ENCODE results near the gene PLA2G2F. TPM values are rescaled to one million over a fixed set of nuclear protein-coding genes. Genes with fewer than 3 reads are reported as not detected.

The PLA2G2F gene
- total RNA-seq, 4 donors from 2014 or later: 0.32 TPM; not detected in 3

- peaks cover 0 to 18% (median 3%) of the 10 kb centered on the region in 4 donors for H3K4me1 ChIP-seq
- in situ Hi-C loops (cut with MboI; ENCODE audit: low pct_ligation_motif_present in 1 of 4, low pct_unique_long_range_greater_than_20kb in 1 of 4, low sequenced_read_pairs in 3 of 4): loop anchor here in 1 of 4 donors (25.0 kb wide), 1 partner anchor 263 kb away; the partner anchor contains the start of gene PLA2G2E
- no peaks in the 10 kb centered on the region for H3K36me3 ChIP-seq
- H3K9me3 ChIP-seq: no peaks in the 10 kb centered on the region
- DNase-seq: no peak
- H3K4me3 ChIP-seq: no peak overlapping the region
- TF ChIP-seq POLR2AphosphoS5 (IDR thresholded peaks at IDR 0.05) (no peak), CTCF (IDR thresholded peaks at IDR 0.05) (no peak), EP300 (IDR thresholded peaks at IDR 0.05; ENCODE audit: low read depth) (no peak), POLR2A (IDR thresholded peaks at IDR 0.05) (no peak)
- WGBS, 2 donors (ENCODE audit: low coverage in 1 of 2): 46 to 67% methylated on average over 4 to 9 of the region's 9 CpGs
- H3K27me3 ChIP-seq: no peaks in the 10 kb centered on the region
- intact Hi-C loops (cut with DNase I; ENCODE audit: low total_unique reads): no loop called here
- peak overlapping the region in 2 of 4 donors; percentile 8 to 27 for H3K27ac ChIP-seq
Observed at GRCh38 chr1:20174937-20175666, 36.0 kb downstream of the PLA2G2F start.

DNA sequence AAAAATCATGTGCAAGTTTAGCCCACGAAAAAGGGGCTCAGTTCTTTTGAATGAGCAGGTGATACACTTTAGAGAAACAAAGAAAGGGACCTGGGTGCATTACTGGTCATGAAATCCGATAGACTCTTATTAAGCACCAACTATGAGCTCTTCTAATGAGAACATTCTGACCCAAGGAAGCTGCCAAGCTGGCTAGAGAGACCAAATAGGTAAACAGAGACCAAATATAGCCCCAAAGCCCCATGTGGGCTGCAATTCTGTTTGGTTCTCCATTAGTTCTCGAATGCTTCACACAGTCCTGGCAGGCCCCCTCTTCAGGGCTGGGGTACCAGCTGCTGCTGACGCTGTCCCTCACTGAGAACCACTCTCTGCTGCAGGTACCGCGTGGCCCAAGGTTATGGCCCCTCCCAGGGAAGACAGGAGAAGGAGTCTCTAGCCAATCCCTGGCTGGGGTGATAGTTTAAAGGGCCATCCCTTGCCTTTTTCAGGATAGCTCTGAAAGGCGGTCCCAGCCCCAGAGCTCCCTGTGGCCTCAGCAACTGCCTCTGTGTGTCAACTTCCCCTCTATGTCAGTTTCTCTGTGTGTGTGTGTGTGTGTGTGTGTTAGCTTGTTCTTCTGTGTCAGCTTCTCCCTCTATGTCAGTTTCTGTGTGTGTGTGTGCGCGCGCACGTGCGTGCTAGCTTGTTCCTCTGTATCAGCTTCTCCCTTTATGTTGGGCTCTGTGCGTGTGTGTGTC lies 39.7 kb downstream of the PLA2G2F start:
- WGBS, 2 donors (ENCODE audit: low coverage in 1 of 2): 80 to 100% methylated on average over 2 to 13 of the region's 13 CpGs
- Histone ChIP-seq H3K36me3 (no peaks in the 10 kb centered on the region), H3K4me3 (no peak overlapping the region), H3K27ac (peak overlapping the region; percentile 40 to 60 (median 52)), H3K27me3 (no peaks in the 10 kb centered on the region), H3K9me3 (no peaks in the 10 kb centered on the region), H3K4me1 (peaks cover 6 to 14% (median 13%) of the 10 kb centered on the region in 4 donors)
- intact Hi-C loops (cut with DNase I; ENCODE audit: low total_unique reads): no loop called here
- no peak for TF ChIP-seq POLR2AphosphoS5 (IDR thresholded peaks at IDR 0.05)
- TF ChIP-seq CTCF (IDR thresholded peaks at IDR 0.05): no peak
- TF ChIP-seq POLR2A (IDR thresholded peaks at IDR 0.05): no peak
- no peak for TF ChIP-seq EP300 (IDR thresholded peaks at IDR 0.05; ENCODE audit: low read depth)
- DNase-seq: no peak
- in situ Hi-C loops (cut with MboI; ENCODE audit: low pct_ligation_motif_present in 1 of 4, low pct_unique_long_range_greater_than_20kb in 1 of 4, low sequenced_read_pairs in 3 of 4): no loop called here

DNA sequence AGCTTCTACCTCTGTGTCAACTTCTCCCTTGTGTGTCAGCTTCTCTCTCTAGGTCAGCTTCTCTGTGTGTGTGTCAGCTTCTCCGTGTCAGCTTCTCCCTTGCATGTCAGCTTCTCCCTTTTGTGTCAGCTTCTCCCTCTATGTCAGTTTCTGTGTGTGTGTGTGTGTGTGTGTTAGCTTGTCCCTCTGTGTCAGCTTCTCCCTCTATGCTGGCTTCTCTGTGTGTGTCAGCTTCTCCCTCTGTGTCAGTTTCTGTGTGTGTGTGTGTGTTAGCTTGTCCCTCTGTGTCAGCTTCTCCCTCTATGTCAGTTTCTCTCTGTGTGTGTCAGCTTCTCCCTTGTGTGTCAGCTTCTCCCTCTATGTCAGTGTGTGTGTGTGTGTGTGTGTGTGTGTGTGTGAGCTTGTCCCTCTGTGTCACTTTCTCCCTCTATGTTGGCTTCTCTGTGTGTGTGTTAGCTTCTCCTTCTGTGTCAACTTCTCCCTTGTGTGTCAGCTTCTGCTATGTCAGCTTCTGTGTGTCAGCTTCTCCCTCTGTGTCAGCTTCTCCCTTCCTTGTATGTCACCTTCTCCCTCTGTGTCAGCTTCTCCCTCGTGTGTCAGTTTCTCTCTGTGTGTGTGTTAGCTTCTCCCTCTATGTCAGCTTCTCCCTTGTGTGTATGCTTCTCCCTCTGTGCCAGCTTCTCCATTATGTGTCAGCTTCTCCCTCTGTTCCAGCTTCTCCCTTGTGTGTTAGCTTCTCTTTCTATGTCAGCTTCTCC lies 40.4 kb downstream of the PLA2G2F start:
- peaks cover 6 to 16% (median 14%) of the 10 kb centered on the region in 4 donors for H3K4me1 ChIP-seq
- H3K27me3 ChIP-seq: no peaks in the 10 kb centered on the region
- TF ChIP-seq CTCF (IDR thresholded peaks at IDR 0.05) (no peak), POLR2AphosphoS5 (IDR thresholded peaks at IDR 0.05) (no peak), POLR2A (IDR thresholded peaks at IDR 0.05) (no peak), EP300 (IDR thresholded peaks at IDR 0.05; ENCODE audit: low read depth) (no peak)

More for the DNA sequence above, 40.4 kb downstream of the PLA2G2F start:
- DNase-seq: no peak
- in situ Hi-C loops (cut with MboI; ENCODE audit: low pct_ligation_motif_present in 1 of 4, low pct_unique_long_range_greater_than_20kb in 1 of 4, low sequenced_read_pairs in 3 of 4) (no loop called here), intact Hi-C loops (cut with DNase I; ENCODE audit: low total_unique reads) (no loop called here)
- H3K27ac ChIP-seq: peak overlapping the region; percentile 40 to 60 (median 52)
- no peaks in the 10 kb centered on the region for H3K9me3 ChIP-seq
- WGBS, 2 donors (ENCODE audit: low coverage in 1 of 2): 86 to 96% methylated on average over 1 to 2 of the region's 2 CpGs
- no peak overlapping the region for H3K4me3 ChIP-seq
- no peaks in the 10 kb centered on the region for H3K36me3 ChIP-seq

Data from transverse colon (tissue), 4 donors.